Activated CD4-positive, alpha-beta T cell treated with anti-CD3 and anti-CD28 coated beads, Interleukin-2, amount 10 ng/mL, durations not matched to agents 7 days and 5 days (primary cell): ENCODE measurements around the gene MTERF4. TPM values are rescaled to one million over a fixed set of nuclear protein-coding genes. Genes with fewer than 3 reads are reported as not detected.

ENCODE experiments used
- CTCF ChIA-PET: fragments of 350-600 bp; sonication (Branson Sonifier 250); formaldehyde crosslinking; loops from one replicate; lab custom pipeline; 2021; ENCODE audit warnings: antibody characterized with exemption; lab: Charles Lee
- POLR2A ChIA-PET: fragments of 350-600 bp; sonication (Branson Sonifier 250); formaldehyde crosslinking; loops from one replicate; lab custom pipeline; 2021; ENCODE audit warnings: antibody characterized with exemption; lab: Charles Lee
- DNase-seq: peaks from one replicate; pipeline ENCODE4 v3.0.0-alpha.2; 2020
- H3K27ac Mint-ChIP-seq: one replicate; pipeline ENCODE4 v1.8.0; 2021; ENCODE audit warnings: mild to moderate bottlenecking, moderate library complexity, mixed read lengths
- H3K27me3 Mint-ChIP-seq: one replicate; pipeline ENCODE4 v1.8.0; 2021; ENCODE audit warnings: mixed read lengths
- H3K36me3 Mint-ChIP-seq: one replicate; pipeline ENCODE4 v1.8.0; 2021; ENCODE audit warnings: low read depth, mixed read lengths
- H3K4me1 Mint-ChIP-seq: one replicate; pipeline ENCODE4 v1.8.0; 2021; ENCODE audit warnings: mixed read lengths
- H3K4me3 Mint-ChIP-seq: one replicate; pipeline ENCODE4 v1.8.0; 2021; ENCODE audit warnings: mild to moderate bottlenecking, moderate library complexity, mixed read lengths
- H3K9me3 Mint-ChIP-seq: one replicate; pipeline ENCODE4 v1.8.0; 2021; ENCODE audit warnings: mixed read lengths
- total RNA-seq, 2 experiments: library from RNA; stranded (reverse); gene quantifications; one replicate each; pipeline ENCODE4 v1.2.3, GENCODE V29; 2021

Gene MTERF4
- total RNA-seq, 2 experiments from 2014 or later, result 38.0 to 41.0 TPM

- Mint-ChIP-seq H3K4me1 (peaks cover 9% of the 10 kb centered on the region), H3K4me3 (no peak overlapping the region), H3K9me3 (peaks cover 2% of the 10 kb centered on the region), H3K27me3 (no peaks in the 10 kb centered on the region), H3K27ac (no peak overlapping the region), H3K36me3 (peaks cover 31% of the 10 kb centered on the region)
- CTCF ChIA-PET, result interaction anchor here (0.5 to 0.7 kb wide), 2 partner anchors 29 to 488 kb away, joined by 3 read pairs; no protein-coding TSS in a partner anchor
- POLR2A ChIA-PET, result no interaction called here
- DNase-seq, result no peak
Measured at GRCh38 chr2:241116606-241117560, 14.8 kb upstream of the MTERF4 start.

- Mint-ChIP-seq H3K27ac (no peak overlapping the region), H3K27me3 (no peaks in the 10 kb centered on the region), H3K4me3 (no peak overlapping the region), H3K4me1 (peaks cover 14% of the 10 kb centered on the region), H3K36me3 (peaks cover 22% of the 10 kb centered on the region), H3K9me3 (no peaks in the 10 kb centered on the region)
- DNase-seq, result no peak
- ChIA-PET POLR2A (no interaction called here), CTCF (interaction anchor here (2.1 kb wide), 1 partner anchor 11 kb away, joined by 4 read pairs; no protein-coding TSS in a partner anchor)
Measured at GRCh38 chr2:241115361-241115760, 13.3 kb upstream of the MTERF4 start.

GRCh38 chr2:241114836-241115235 lies 12.7 kb upstream of the MTERF4 start:
- Mint-ChIP-seq H3K4me1 (peaks cover 17% of the 10 kb centered on the region), H3K36me3 (peaks cover 21% of the 10 kb centered on the region), H3K27ac (no peak overlapping the region), H3K27me3 (no peaks in the 10 kb centered on the region), H3K4me3 (no peak overlapping the region), H3K9me3 (no peaks in the 10 kb centered on the region)
- DNase-seq, result no peak
- ChIA-PET POLR2A (no interaction called here), CTCF (interaction anchor here (2.1 kb wide), 1 partner anchor 12 kb away, joined by 4 read pairs; no protein-coding TSS in a partner anchor)

- H3K27ac Mint-ChIP-seq, result peak overlapping the region; percentile 85
- no peak overlapping the region for H3K4me3 Mint-ChIP-seq
- no peaks in the 10 kb centered on the region for H3K9me3 Mint-ChIP-seq
- CTCF ChIA-PET, result interaction anchor here (0.9 to 1.5 kb wide), 2 partner anchors 37 to 40 kb away, joined by 3 to 4 read pairs; partner anchors contain the start of genes PASK and PPP1R7
- DNase-seq, result no peak
- peaks cover 34% of the 10 kb centered on the region for H3K36me3 Mint-ChIP-seq
- POLR2A ChIA-PET, result no interaction called here
- H3K27me3 Mint-ChIP-seq, result no peaks in the 10 kb centered on the region
- H3K4me1 Mint-ChIP-seq, result peaks cover 37% of the 10 kb centered on the region
Measured at GRCh38 chr2:241112592-241112991, 10.5 kb upstream of the MTERF4 start.

- Mint-ChIP-seq H3K9me3 (no peaks in the 10 kb centered on the region), H3K4me3 (no peak overlapping the region), H3K27ac (peak overlapping the region; percentile 85), H3K4me1 (peaks cover 39% of the 10 kb centered on the region), H3K36me3 (peaks cover 34% of the 10 kb centered on the region), H3K27me3 (no peaks in the 10 kb centered on the region)
- ChIA-PET CTCF (interaction anchor here (0.7 kb wide), 1 partner anchor 10 kb away, joined by 4 read pairs; no protein-coding TSS in a partner anchor), POLR2A (no interaction called here)
- DNase-seq, result no peak
Measured at GRCh38 chr2:241112046-241112445, 10.0 kb upstream of the MTERF4 start.

- Mint-ChIP-seq H3K27ac (peak overlapping the region; percentile 80), H3K27me3 (no peaks in the 10 kb centered on the region), H3K4me3 (no peak overlapping the region), H3K4me1 (peaks cover 39% of the 10 kb centered on the region), H3K9me3 (no peaks in the 10 kb centered on the region), H3K36me3 (peaks cover 35% of the 10 kb centered on the region)
- ChIA-PET POLR2A (no interaction called here), CTCF (no interaction called here)
- DNase-seq, result no peak
Measured at GRCh38 chr2:241111440-241111805, 9.3 kb upstream of the MTERF4 start.

GRCh38 chr2:241110607-241111439 lies 8.7 kb upstream of the MTERF4 start:
- H3K36me3 Mint-ChIP-seq, result peaks cover 33% of the 10 kb centered on the region
- POLR2A ChIA-PET, result no interaction called here

GRCh38 chr2:241110089-241110606 lies 8.1 kb upstream of the MTERF4 start:
- CTCF ChIA-PET, result interaction anchor here (0.7 to 2.0 kb wide), 2 partner anchors 8 to 14 kb away, joined by 3 to 5 read pairs; partner anchors contain the start of gene MTERF4
- peaks cover 39% of the 10 kb centered on the region for H3K4me1 Mint-ChIP-seq
- peaks cover 33% of the 10 kb centered on the region for H3K36me3 Mint-ChIP-seq

More at GRCh38 chr2:241110607-241111439, 8.7 kb upstream of the MTERF4 start:
- Mint-ChIP-seq H3K27ac (peak overlapping the region; percentile 80), H3K9me3 (no peaks in the 10 kb centered on the region), H3K4me1 (peaks cover 39% of the 10 kb centered on the region), H3K4me3 (no peak overlapping the region), H3K27me3 (no peaks in the 10 kb centered on the region)
- DNase-seq, result no peak
- CTCF ChIA-PET, result interaction anchor here (0.7 to 2.0 kb wide), 2 partner anchors 9 to 13 kb away, joined by 3 to 5 read pairs; partner anchors contain the start of gene MTERF4

GRCh38 chr2:241109210-241110088 lies 7.4 kb upstream of the MTERF4 start:
- peak; percentile 12 for DNase-seq
- ChIA-PET POLR2A (no interaction called here), CTCF (interaction anchor here (0.7 to 2.0 kb wide), 2 partner anchors 7 to 14 kb away, joined by 3 to 5 read pairs; partner anchors contain the start of gene MTERF4)
- Mint-ChIP-seq H3K27me3 (no peaks in the 10 kb centered on the region), H3K27ac (peak overlapping the region; percentile 93), H3K4me1 (peaks cover 39% of the 10 kb centered on the region), H3K9me3 (no peaks in the 10 kb centered on the region), H3K4me3 (peak overlapping the region; percentile 7), H3K36me3 (peaks cover 28% of the 10 kb centered on the region)

More at GRCh38 chr2:241110089-241110606, 8.1 kb upstream of the MTERF4 start:
- DNase-seq, result no peak
- POLR2A ChIA-PET, result no interaction called here
- Mint-ChIP-seq H3K27ac (peak overlapping the region; percentile 93), H3K4me3 (no peak overlapping the region), H3K9me3 (no peaks in the 10 kb centered on the region), H3K27me3 (no peaks in the 10 kb centered on the region)

GRCh38 chr2:241108271-241109209 lies 6.5 kb upstream of the MTERF4 start:
- peak overlapping the region; percentile 41 for H3K4me3 Mint-ChIP-seq
- H3K36me3 Mint-ChIP-seq, result peaks cover 28% of the 10 kb centered on the region
- ChIA-PET POLR2A (no interaction called here), CTCF (interaction anchor here (0.6 to 2.0 kb wide), 3 partner anchors 10 to 205 kb away, joined by 3 to 5 read pairs (median 3); no protein-coding TSS in a partner anchor)
- peak overlapping the region; percentile 97 for H3K27ac Mint-ChIP-seq
- no peaks in the 10 kb centered on the region for H3K27me3 Mint-ChIP-seq
- peak; percentile 40 for DNase-seq
- no peaks in the 10 kb centered on the region for H3K9me3 Mint-ChIP-seq
- peaks cover 43% of the 10 kb centered on the region for H3K4me1 Mint-ChIP-seq
